ENCODE results near the gene ZSCAN4.

DNA sequence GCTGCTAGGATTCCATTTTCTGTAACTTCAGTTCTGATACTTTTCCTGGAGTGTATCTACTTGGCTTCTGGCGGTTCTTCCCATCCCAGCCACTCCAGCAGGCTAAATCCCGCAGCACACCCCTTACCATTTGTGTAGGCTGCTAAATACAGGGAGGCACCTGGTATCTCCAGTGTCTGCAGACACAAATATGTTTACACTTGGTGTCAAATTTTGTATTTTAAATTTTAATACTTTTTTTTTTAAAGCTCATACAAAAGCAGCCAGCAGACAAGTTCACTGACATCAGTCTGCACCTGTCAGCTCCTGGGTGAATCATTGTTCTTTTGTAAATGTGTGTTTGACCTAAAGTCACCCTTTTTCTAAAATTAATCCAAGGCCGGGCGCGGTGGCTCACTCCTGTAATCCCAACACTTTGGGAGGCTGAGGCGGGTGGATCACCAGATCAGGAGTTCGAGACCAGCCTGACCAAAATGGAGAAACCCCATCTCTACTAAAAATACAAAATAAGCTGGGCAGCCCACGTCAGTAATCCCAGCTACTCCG is 3.4 kb upstream of the ZSCAN4 start:
- TF ChIP-seq POLR2AphosphoS5 (IDR thresholded peaks at IDR 0.05; ENCODE audit: low read depth, low read length), result no peak
- TF ChIP-seq NFIC (IDR thresholded peaks at IDR 0.05; ENCODE audit: borderline replicate concordance), result no peak
- no peak for TF ChIP-seq SMC3 (IDR thresholded peaks at IDR 0.05; ENCODE audit: low read depth, low read length)
- no peak for TF ChIP-seq FOXM1 (IDR thresholded peaks at IDR 0.05; ENCODE audit: low read depth)
- TF ChIP-seq NRF1 (IDR thresholded peaks at IDR 0.05; ENCODE audit: low read depth, low read length), result no peak
- no peak for TF ChIP-seq YY1 (IDR thresholded peaks at IDR 0.05; ENCODE audit: low read depth)
- TF ChIP-seq, protein P1, sequence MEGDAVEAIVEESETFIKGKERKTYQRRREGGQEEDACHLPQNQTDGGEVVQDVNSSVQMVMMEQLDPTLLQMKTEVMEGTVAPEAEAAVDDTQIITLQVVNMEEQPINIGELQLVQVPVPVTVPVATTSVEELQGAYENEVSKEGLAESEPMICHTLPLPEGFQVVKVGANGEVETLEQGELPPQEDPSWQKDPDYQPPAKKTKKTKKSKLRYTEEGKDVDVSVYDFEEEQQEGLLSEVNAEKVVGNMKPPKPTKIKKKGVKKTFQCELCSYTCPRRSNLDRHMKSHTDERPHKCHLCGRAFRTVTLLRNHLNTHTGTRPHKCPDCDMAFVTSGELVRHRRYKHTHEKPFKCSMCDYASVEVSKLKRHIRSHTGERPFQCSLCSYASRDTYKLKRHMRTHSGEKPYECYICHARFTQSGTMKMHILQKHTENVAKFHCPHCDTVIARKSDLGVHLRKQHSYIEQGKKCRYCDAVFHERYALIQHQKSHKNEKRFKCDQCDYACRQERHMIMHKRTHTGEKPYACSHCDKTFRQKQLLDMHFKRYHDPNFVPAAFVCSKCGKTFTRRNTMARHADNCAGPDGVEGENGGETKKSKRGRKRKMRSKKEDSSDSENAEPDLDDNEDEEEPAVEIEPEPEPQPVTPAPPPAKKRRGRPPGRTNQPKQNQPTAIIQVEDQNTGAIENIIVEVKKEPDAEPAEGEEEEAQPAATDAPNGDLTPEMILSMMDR (IDR thresholded peaks at IDR 0.05), result no peak

Measured in SK-N-SH (cell line).